Diencephalon (tissue), 1 donor: ENCODE measurements around the gene NGB. TPM values are rescaled to one million over a fixed set of nuclear protein-coding genes. Genes with fewer than 3 reads are reported as not detected.

Source experiments
- small RNA-seq: library from RNA; depleted of rRNA; stranded (forward); fragments of <200 nt; gene quantifications from one replicate; pipeline ENCODE3, GENCODE V24; 2014
- total RNA-seq: library from RNA; depleted of rRNA; stranded (reverse); fragments of >200 nt; gene quantifications from one replicate; pipeline ENCODE4 v1.2.3, GENCODE V29; 2014

Gene NGB, protein sequence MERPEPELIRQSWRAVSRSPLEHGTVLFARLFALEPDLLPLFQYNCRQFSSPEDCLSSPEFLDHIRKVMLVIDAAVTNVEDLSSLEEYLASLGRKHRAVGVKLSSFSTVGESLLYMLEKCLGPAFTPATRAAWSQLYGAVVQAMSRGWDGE
- total RNA-seq: 17.8 TPM

DNA sequence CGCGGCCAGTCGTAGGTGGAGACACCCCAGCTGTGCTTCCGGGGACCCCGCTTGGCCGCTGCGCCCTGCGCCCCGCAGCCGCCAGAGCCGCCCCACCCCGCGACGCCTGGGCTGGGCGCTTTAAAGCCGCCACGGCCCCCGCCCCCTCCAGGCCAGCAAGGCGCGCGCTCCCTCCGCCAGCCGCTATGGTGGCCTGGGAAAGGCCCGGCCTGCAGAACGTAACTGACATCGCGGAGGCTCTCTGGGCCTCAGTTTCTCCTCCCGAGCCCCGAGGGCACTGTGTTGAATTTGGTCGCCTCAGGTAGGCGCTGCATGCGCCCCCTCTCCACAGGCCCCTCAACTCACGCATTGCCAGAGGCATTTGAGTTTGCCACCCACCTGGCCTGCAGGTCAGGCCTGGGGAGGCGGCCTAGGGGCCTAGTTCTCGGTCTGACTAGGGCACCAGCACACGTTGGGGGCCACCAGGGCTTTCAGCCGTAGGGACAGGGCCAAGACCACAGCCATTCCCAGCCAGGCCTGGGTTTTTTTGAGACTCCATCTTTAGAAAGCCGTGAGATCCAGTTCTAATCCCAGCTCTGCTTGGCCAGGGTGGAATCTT, at the start of gene NGB:
TSS of gene NGB (minus strand) at position 94 of the 598 bp plus-strand sequence. CDS start 269 bp downstream, outside the sequence.

DNA sequence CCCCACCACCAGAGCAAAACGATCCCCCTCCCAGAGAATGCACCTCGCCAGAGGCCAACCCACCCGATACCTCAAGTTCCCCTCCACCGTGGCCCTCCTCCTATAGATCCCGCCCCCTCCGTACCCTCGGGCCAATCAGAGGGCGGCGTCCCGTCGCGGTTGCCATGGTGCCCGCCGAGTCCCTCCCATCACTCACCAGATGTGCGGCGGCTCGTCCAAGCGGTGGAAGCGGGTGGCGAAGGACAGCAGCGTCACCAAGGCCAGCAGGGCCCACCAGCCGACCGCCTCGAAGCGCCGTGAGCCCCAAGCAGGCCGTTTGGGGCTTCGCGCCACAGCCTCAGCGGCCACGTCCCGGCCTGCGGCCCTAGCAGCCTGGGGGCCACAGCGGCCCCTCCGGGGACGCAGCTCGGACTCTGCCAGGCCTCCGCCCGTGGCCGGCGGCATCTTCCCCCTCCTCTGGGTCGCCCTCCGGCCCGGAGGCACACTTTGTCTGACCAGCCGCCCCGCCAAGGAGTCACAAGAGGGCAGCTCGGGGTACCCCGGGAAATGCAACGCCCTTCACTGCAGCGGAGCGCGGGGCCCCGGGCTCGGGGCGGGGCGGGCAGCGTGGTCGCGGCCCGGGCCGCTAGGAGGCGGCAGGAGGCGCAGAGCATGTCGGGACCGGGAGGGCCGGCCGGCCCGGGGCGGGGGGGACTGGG, 49.4 kb upstream of the NGB start, which contains the start of gene POMT2:
TSS of gene POMT2 (minus strand) at position 646 of the 698 bp plus-strand sequence. CDS start at position 444, 202 bp downstream.

Small RNA genes within 50 kb of the gene (small RNA-seq; reads per million reads assigned to genes)
- not detected for gene MIR1260A

Other genes with a start within 250 kb of the NGB start
- gene IRF2BPL, start 242.5 kb downstream of the NGB start, total RNA-seq: 46.8 TPM
- 46.1 TPM for gene CIPC, start 172.9 kb downstream of the NGB start, total RNA-seq
- gene ZDHHC22, start 129.4 kb downstream of the NGB start, total RNA-seq: 31.1 TPM
- 12.7 TPM for gene TMEM63C, start 89.4 kb downstream of the NGB start, total RNA-seq
- 19.6 TPM for gene POMT2, start 49.7 kb upstream of the NGB start, total RNA-seq
- gene GSTZ1, start 49.8 kb upstream of the NGB start, total RNA-seq: 7.4 TPM
- gene TMED8, start 105.9 kb upstream of the NGB start, total RNA-seq: 30.0 TPM
- 20.8 TPM for gene SAMD15, start 106.2 kb upstream of the NGB start, total RNA-seq
- 0.69 TPM for gene NOXRED1, start 152.3 kb upstream of the NGB start, total RNA-seq
- 26.3 TPM for gene VIPAS39, start 186.4 kb upstream of the NGB start, total RNA-seq
- 111 TPM for gene AHSA1, start 186.9 kb upstream of the NGB start, total RNA-seq
- 1.8 TPM for gene ISM2, start 227.6 kb upstream of the NGB start, total RNA-seq